CD14-positive monocyte (primary cell): ENCODE results near the gene EPHA4. TPM values are rescaled to one million over a fixed set of nuclear protein-coding genes. Genes with fewer than 3 reads are reported as not detected.

ENCODE experiments used
- DNase-seq, 3 donors: peaks; one replicate each; pipeline ENCODE4 v3.0.0-alpha.2; 2011 to 2022
- H2AFZ ChIP-seq: 2 replicates; pipeline ENCODE4 v1.6.0; 2012; ENCODE audit warnings: mild to moderate bottlenecking, low read depth, low read length, inconsistent platforms; ENCODE audit not compliant: insufficient read depth, poor library complexity, severe bottlenecking
- H3K27ac ChIP-seq, 2 donors: 1 replicate in 1 of 2; 2 replicates in 1 of 2; pipeline ENCODE4 v1.5.1; 2012 to 2013; ENCODE audit warnings: low read length in 2 of 2, control low read depth in 1 of 2, inconsistent platforms in 1 of 2, low read depth in 1 of 2, mild to moderate bottlenecking in 1 of 2
- H3K27me3 ChIP-seq, 2 donors: one replicate each; pipeline versions ENCODE4 v1.6.0 to v1.6.1; 2011 to 2013; ENCODE audit warnings: low read length in 2 of 2; ENCODE audit not compliant: control insufficient read depth in 2 of 2, insufficient read depth in 2 of 2
- H3K36me3 ChIP-seq, 2 donors: replicated peaks in 1 of 2; 1 replicate in 1 of 2; 2 replicates in 1 of 2; pipeline versions ENCODE4 v1.5.1 to v1.6.1; 2012 to 2013; ENCODE audit warnings: low read length in 2 of 2, control low read depth in 1 of 2, inconsistent platforms in 1 of 2, mild to moderate bottlenecking in 1 of 2; ENCODE audit not compliant: insufficient read depth in 2 of 2, control insufficient read depth in 1 of 2
- H3K4me1 ChIP-seq, 2 donors: 1 replicate in 1 of 2; 2 replicates in 1 of 2; pipeline versions ENCODE4 v1.5.1 to v1.6.1; 2012 to 2013; ENCODE audit warnings: low read length in 2 of 2, control low read depth in 1 of 2, inconsistent platforms in 1 of 2, mild to moderate bottlenecking in 1 of 2, moderate library complexity in 1 of 2; ENCODE audit not compliant: insufficient read depth in 2 of 2, control insufficient read depth in 1 of 2
- H3K4me2 ChIP-seq: replicated peaks from 2 replicates; pipeline ENCODE3; 2012; ENCODE audit warnings: low read length, moderate library complexity, mild to moderate bottlenecking; ENCODE audit not compliant: poor library complexity, severe bottlenecking; ENCODE audit errors: extremely low read depth
- H3K4me3 ChIP-seq, 3 experiments: fragments of 200-600 bp in 1 of 3; sonication (generic) in 1 of 3; replicated peaks in 1 of 3; 1 replicate in 2 of 3; 2 replicates in 1 of 3; pipeline ENCODE4 v1.5.1; 2011 to 2013; ENCODE audit warnings: low read length in 3 of 3, mild to moderate bottlenecking in 3 of 3, control low read depth in 2 of 3, low read depth in 2 of 3, inconsistent platforms in 1 of 3, moderate library complexity in 1 of 3
- H3K79me2 ChIP-seq: 2 replicates; pipeline ENCODE4 v1.6.0; 2012; ENCODE audit warnings: mild to moderate bottlenecking, control low read depth, inconsistent platforms, low read length, moderate library complexity; ENCODE audit not compliant: insufficient read depth
- H3K9ac ChIP-seq: 2 replicates; pipeline ENCODE4 v1.6.0; 2017; ENCODE audit warnings: low read length, mild to moderate bottlenecking; ENCODE audit not compliant: insufficient read depth, poor library complexity, severe bottlenecking
- H3K9me3 ChIP-seq, 2 donors: replicated peaks in 1 of 2; 1 replicate in 1 of 2; 2 replicates in 1 of 2; pipeline versions ENCODE4 v1.5.1 to v1.6.1; 2012 to 2013; ENCODE audit warnings: low read length in 2 of 2, control low read depth in 1 of 2; ENCODE audit not compliant: control insufficient read depth in 1 of 2, insufficient read depth in 1 of 2
- H4K20me1 ChIP-seq: 2 replicates; pipeline ENCODE4 v1.6.0; 2012; ENCODE audit warnings: mild to moderate bottlenecking, low read length, control low read depth, moderate library complexity; ENCODE audit not compliant: insufficient read depth
- H3K27ac Mint-ChIP-seq, 7 donors: one replicate each; pipeline ENCODE4 v1.8.0; 2020; ENCODE audit warnings: mild to moderate bottlenecking in 7 of 7, mixed read lengths in 7 of 7, moderate library complexity in 6 of 7, inconsistent platforms in 2 of 7
- H3K27me3 Mint-ChIP-seq, 3 donors: one replicate each; pipeline ENCODE4 v1.8.0; 2021 to 2022; ENCODE audit warnings: low read depth in 3 of 3, mild to moderate bottlenecking in 3 of 3, mixed read lengths in 3 of 3, moderate library complexity in 3 of 3, inconsistent platforms in 1 of 3
- H3K36me3 Mint-ChIP-seq, 2 donors: one replicate each; pipeline ENCODE4 v1.8.0; 2020; ENCODE audit warnings: mixed read lengths in 2 of 2, inconsistent platforms in 1 of 2, mild to moderate bottlenecking in 1 of 2
- H3K4me1 Mint-ChIP-seq: one replicate; pipeline ENCODE4 v1.8.0; 2020; ENCODE audit warnings: mild to moderate bottlenecking, mixed read lengths
- H3K4me3 Mint-ChIP-seq, 2 donors: one replicate each; pipeline ENCODE4 v1.8.0; 2020; ENCODE audit warnings: mild to moderate bottlenecking in 2 of 2, mixed read lengths in 2 of 2, moderate library complexity in 1 of 2
- H3K9me3 Mint-ChIP-seq, 7 donors: one replicate each; pipeline ENCODE4 v1.8.0; 2020 to 2022; ENCODE audit warnings: mixed read lengths in 7 of 7, mild to moderate bottlenecking in 6 of 7, moderate library complexity in 6 of 7, inconsistent platforms in 2 of 7
- CTCF ChIP-seq: fragments of 200-600 bp; IDR thresholded peaks from one replicate; pipeline ENCODE4 v1.8.0; 2022; ENCODE audit warnings: antibody characterized with exemption, mild to moderate bottlenecking
- WGBS: methylation state at CpG from one replicate; pipeline ENCODE4 v1.1.5; 2013; ENCODE audit warnings: missing lambda C conversion rate; ENCODE audit not compliant: insufficient coverage; 5-methylcytosine and 5-hydroxymethylcytosine counted together
- intact Hi-C, 2 donors: fragments of 100-400 bp; cut with micrococcal nuclease; formaldehyde crosslinking; loops; one replicate each; pipeline versions ENCODE4 v1.15.0 to v1.15.1; 2023
- polyA minus RNA-seq: library from RNA; depleted of rRNA, polyadenylated mRNA; stranded (reverse); fragments of >200 nt; gene quantifications from 2 replicates; pipeline ENCODE4 v1.2.3, GENCODE V29; 2012
- polyA plus RNA-seq, 3 donors: library from polyadenylated mRNA; depleted of rRNA in 1 of 3; unstranded in 2 of 3; stranded (reverse) in 1 of 3; fragments of 300-500 nt in 2 of 3; fragments of >200 nt in 1 of 3; fragmentation: Illumina TruSeq in 2 of 3; gene quantifications; 1 replicate in 2 of 3; 2 replicates in 1 of 3; pipeline ENCODE4 v1.2.3, GENCODE V29; 2012 to 2021
- total RNA-seq, 12 experiments: library from RNA in 1 of 12; stranded (reverse) in 1 of 12; fragments of 120-200 nt in 1 of 12; gene quantifications; one replicate each; pipeline ENCODE4 v1.2.4 and lab custom pipeline; 2013 to 2026; ENCODE audit warnings: mixed read lengths in 6 of 12, inconsistent platforms in 1 of 12

Gene EPHA4
- total RNA-seq (2013): 0.58 TPM
- under 1 TPM in 2 of 3 donors, not detected in 1; 0.15 to 0.31 TPM for polyA plus RNA-seq
- not detected in 2 replicates for polyA minus RNA-seq
- 0.42 to 2.1 (median 1.1) reads per million in 11 experiments for total RNA-seq (lab: John Stamatoyannopoulos, UW)

DNA sequence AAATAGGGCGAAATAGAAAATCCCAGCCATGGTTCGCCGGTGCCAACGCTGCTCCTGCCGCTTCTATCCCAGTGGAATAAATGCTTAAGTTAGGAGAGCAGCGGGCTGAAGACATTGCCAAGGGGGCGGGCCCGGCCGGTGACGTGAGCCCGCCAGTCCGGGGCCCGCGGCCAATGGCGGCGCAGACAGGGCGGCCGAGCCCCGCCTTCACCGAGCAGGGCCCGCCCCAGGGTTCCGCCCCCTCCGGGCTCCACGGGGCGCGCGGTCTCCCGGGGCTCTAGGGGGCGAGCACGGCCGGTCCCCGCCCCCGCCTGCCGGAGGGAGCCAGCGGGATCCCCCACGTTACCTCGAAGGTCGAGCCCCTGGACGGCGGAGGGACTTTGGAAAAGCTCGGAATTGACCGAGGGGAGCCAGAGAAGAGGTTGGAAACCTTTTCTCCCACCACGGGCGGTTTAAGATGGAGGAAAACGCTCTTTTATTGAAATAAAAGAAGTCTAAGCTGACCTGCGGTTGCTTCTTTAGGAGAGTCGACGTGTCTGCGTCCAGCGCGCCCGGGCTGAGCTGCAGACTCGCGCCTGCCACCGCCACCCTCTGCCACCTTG lies at the start of gene EPHA4:
TSS of gene EPHA4 (minus strand) at position 86 of the 602 bp plus-strand sequence. CDS start at position 30, 56 bp downstream.
- H3K4me2 ChIP-seq: peak within 1 kb of the TSS; percentile 97
- peaks cover 36% of the 10 kb centered on the region for H3K4me1 Mint-ChIP-seq

GRCh38 chr2:221618007-221618406 lies 45.9 kb upstream of the EPHA4 start:
- WGBS: 57% methylated on average over 1 of the region's 2 CpGs
- no peak overlapping the region for H3K4me3 Mint-ChIP-seq
- Histone ChIP-seq H3K27me3 (no peaks in the 10 kb centered on the region), H3K9me3 (no peaks in the 10 kb centered on the region), H3K27ac (no peak overlapping the region), H3K4me3 (no peak overlapping the region), H2AFZ (no peak overlapping the region), H3K4me2 (no peak overlapping the region), H3K79me2 (no peaks in the 10 kb centered on the region), H3K4me1 (no peaks in the 10 kb centered on the region), H3K9ac (no peak overlapping the region), H3K36me3 (no peaks in the 10 kb centered on the region), H4K20me1 (no peaks in the 10 kb centered on the region)
- H3K27me3 Mint-ChIP-seq: peaks cover 0 to 2% (median 0%) of the 10 kb centered on the region in 3 donors
- peaks cover 0 to under 1% (median 0%) of the 10 kb centered on the region in 7 donors for H3K9me3 Mint-ChIP-seq
- H3K36me3 Mint-ChIP-seq: no peaks in the 10 kb centered on the region
- intact Hi-C loops: no loop called here
- no peak for TF ChIP-seq CTCF
- H3K4me1 Mint-ChIP-seq: no peaks in the 10 kb centered on the region
- H3K27ac Mint-ChIP-seq: no peak overlapping the region
- no peak for DNase-seq

More for the DNA sequence above, at the start of gene EPHA4:
- peak within 1 kb of the TSS in 2 of 7 donors; percentile 65 to 66 for H3K27ac Mint-ChIP-seq
- WGBS: 0% methylated on average over 51 of the region's 55 CpGs
- peaks cover 0 to 31% (median 20%) of the 10 kb centered on the region in 7 donors for H3K9me3 Mint-ChIP-seq
- peaks cover 10 to 25% of the 10 kb centered on the region in 2 donors for H3K36me3 Mint-ChIP-seq
- peak; percentile 2 for TF ChIP-seq CTCF
- peaks cover 33 to 39% of the 10 kb centered on the region in 2 donors for H3K4me1 ChIP-seq
- H3K4me3 ChIP-seq: peak within 1 kb of the TSS; percentile 37 to 82 (median 46)
- DNase-seq: peak in 2 of 3 donors; percentile 42 to 58
- peaks cover 62 to 84% of the 10 kb centered on the region in 2 donors for H3K27me3 ChIP-seq
- H4K20me1 ChIP-seq: no peaks in the 10 kb centered on the region
- no peaks in the 10 kb centered on the region for H3K79me2 ChIP-seq
- H3K27me3 Mint-ChIP-seq: peaks cover 71 to 83% (median 76%) of the 10 kb centered on the region in 3 donors
- no peaks in the 10 kb centered on the region for H3K36me3 ChIP-seq
- peak within 1 kb of the TSS; percentile 83 to 95 for H3K4me3 Mint-ChIP-seq
- H3K9ac ChIP-seq: peak within 1 kb of the TSS; percentile 49
- intact Hi-C loops: loop anchor here (2.0 to 5.0 kb wide), 2 partner anchors 886 to 1835 kb away; no protein-coding TSS in a partner anchor
- peak within 1 kb of the TSS; percentile 89 for H2AFZ ChIP-seq
- peaks cover 0 to 29% of the 10 kb centered on the region in 2 donors for H3K9me3 ChIP-seq
- no peak within 1 kb of the TSS for H3K27ac ChIP-seq
